C4-2B (cell line): ENCODE measurements around the gene SUMO3.

Experiments
- H3K27ac ChIP-seq: fragments of 450-650 bp; 2 replicates; pipeline ENCODE4 v1.5.1; 2017
- CTCF ChIP-seq: fragments of 450-650 bp; conservative IDR thresholded peaks from 2 replicates; pipeline ENCODE4 v1.5.1; 2017; ENCODE audit warnings: mild to moderate bottlenecking
- ZFX ChIP-seq: fragments of 450-650 bp; IDR thresholded peaks from 2 replicates; pipeline ENCODE4 v1.6.1; 2017

The SUMO3 gene

GRCh38 chr21:44771896-44772525 is 45.9 kb downstream of the SUMO3 start:
- TF ChIP-seq ZFX = no peak
- peak overlapping the region; percentile 68; the same call in 1 of the 2 replicates for H3K27ac ChIP-seq

- peak overlapping the region; percentile 5; the same call in 1 of the 2 replicates for H3K27ac ChIP-seq
- TF ChIP-seq ZFX (no peak), CTCF (no peak)
These were observed 49.7 kb downstream of the SUMO3 start for GRCh38 chr21:44767834-44768831.

- no peak for TF ChIP-seq ZFX
- no peak for TF ChIP-seq CTCF
- H3K27ac ChIP-seq = peak overlapping the region; percentile 24; the same call in 1 of the 2 replicates
These were observed 51.0 kb downstream of the SUMO3 start for GRCh38 chr21:44766818-44767354.

- H3K27ac ChIP-seq = peak overlapping the region; percentile 24
These were observed 51.6 kb downstream of the SUMO3 start for GRCh38 chr21:44766014-44766817.

GRCh38 chr21:44765231-44766013 is 52.4 kb downstream of the SUMO3 start:
- H3K27ac ChIP-seq = peak overlapping the region; percentile 24
- TF ChIP-seq CTCF (no peak), ZFX (no peak)

More at GRCh38 chr21:44766014-44766817, 51.6 kb downstream of the SUMO3 start:
- TF ChIP-seq ZFX (no peak), CTCF (no peak)

GRCh38 chr21:44764319-44765230 is 53.3 kb downstream of the SUMO3 start:
- peak overlapping the region; percentile 24; the same call in 1 of the 2 replicates for H3K27ac ChIP-seq
- TF ChIP-seq ZFX (no peak), CTCF (no peak)
